NCI-H748 (cell line): ENCODE data around the gene MOB3B.

Experiments
- DNase-seq: peaks from one replicate; lab custom pipeline; 2025; ENCODE audit not compliant: unreplicated experiment; lab: John Stamatoyannopoulos, UW

The MOB3B gene

GRCh38 chr9:27344776-27345175 lies 184.8 kb downstream of the MOB3B start:
- DNase-seq, result no peak

- no peak for DNase-seq
These were observed 187.9 kb downstream of the MOB3B start for GRCh38 chr9:27341545-27342294.

- DNase-seq, result no peak
These were observed 188.6 kb downstream of the MOB3B start for GRCh38 chr9:27340961-27341511.

GRCh38 chr9:27340285-27340674 lies 189.3 kb downstream of the MOB3B start:
- DNase-seq, result no peak

- DNase-seq, result no peak
These were observed 189.8 kb downstream of the MOB3B start for GRCh38 chr9:27339661-27340284.

- no peak for DNase-seq
These were observed 191.1 kb downstream of the MOB3B start for GRCh38 chr9:27338527-27338903.

- DNase-seq, result no peak
These were observed 191.6 kb downstream of the MOB3B start for GRCh38 chr9:27337833-27338526.

- no peak for DNase-seq
These were observed 192.4 kb downstream of the MOB3B start for GRCh38 chr9:27337236-27337635.

- no peak for DNase-seq
These were observed 192.8 kb downstream of the MOB3B start for GRCh38 chr9:27336829-27337228.

GRCh38 chr9:27336126-27336525 lies 193.5 kb downstream of the MOB3B start:
- DNase-seq, result no peak

- DNase-seq, result no peak
These were observed 194.5 kb downstream of the MOB3B start for GRCh38 chr9:27335075-27335474.

GRCh38 chr9:27333241-27334052 lies 196.2 kb downstream of the MOB3B start:
- peak; percentile 83 for DNase-seq

- DNase-seq, result no peak
These were observed 198.2 kb downstream of the MOB3B start for GRCh38 chr9:27331393-27331792.

- DNase-seq, result peak; percentile 66
These were observed 200.3 kb downstream of the MOB3B start for GRCh38 chr9:27329291-27329690.

- no peak for DNase-seq
These were observed 201.1 kb downstream of the MOB3B start for GRCh38 chr9:27328483-27328882.

GRCh38 chr9:27311184-27311583 lies 218.4 kb downstream of the MOB3B start:
- DNase-seq, result no peak

GRCh38 chr9:27310582-27310981 lies 219.0 kb downstream of the MOB3B start:
- DNase-seq, result no peak

- DNase-seq, result no peak
These were observed 220.8 kb downstream of the MOB3B start for GRCh38 chr9:27308691-27309390.

- DNase-seq, result peak; percentile 72
These were observed 225.1 kb downstream of the MOB3B start for GRCh38 chr9:27304521-27304920.

GRCh38 chr9:27303219-27303618 lies 226.4 kb downstream of the MOB3B start:
- DNase-seq, result no peak
